NCI-H128 (cell line): ENCODE data around the gene CD109.

Source experiments
- DNase-seq: peaks from one replicate; lab custom pipeline; 2025; ENCODE audit not compliant: unreplicated experiment; lab: John Stamatoyannopoulos, UW

Gene CD109

DNA sequence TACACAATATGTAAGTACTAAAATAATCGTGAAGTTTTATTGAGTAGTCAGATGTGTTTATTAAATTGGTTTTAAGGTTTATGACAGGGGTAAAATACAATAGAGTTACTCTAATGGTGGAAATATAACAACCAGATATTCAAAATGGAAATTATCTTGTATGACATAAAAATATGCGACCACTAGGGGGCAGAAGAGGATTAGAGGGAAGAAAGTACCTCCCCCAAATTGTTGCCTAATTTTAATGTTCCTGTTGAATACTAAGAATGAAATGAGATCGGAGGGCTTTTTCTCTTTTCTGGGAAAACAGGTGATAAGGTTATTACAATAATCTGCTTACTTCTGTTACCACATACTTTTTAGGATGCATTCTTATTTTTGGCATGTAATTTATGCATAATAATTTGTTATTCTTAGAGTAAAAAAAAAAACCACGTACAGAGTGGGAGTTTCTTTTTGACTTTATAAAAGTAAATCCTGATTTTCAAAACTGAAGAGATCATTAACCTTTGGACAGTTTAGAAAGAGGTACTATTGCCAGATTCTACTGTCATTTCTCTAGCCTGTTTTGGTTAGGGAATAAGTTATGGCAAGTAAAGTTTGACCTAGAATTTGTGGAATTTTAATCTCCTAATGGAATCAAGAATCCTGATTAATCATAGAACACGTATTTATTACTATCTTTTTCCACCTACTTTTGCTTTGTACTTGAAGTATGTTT, 159.2 kb downstream of the CD109 start:
- DNase-seq = no peak

DNA sequence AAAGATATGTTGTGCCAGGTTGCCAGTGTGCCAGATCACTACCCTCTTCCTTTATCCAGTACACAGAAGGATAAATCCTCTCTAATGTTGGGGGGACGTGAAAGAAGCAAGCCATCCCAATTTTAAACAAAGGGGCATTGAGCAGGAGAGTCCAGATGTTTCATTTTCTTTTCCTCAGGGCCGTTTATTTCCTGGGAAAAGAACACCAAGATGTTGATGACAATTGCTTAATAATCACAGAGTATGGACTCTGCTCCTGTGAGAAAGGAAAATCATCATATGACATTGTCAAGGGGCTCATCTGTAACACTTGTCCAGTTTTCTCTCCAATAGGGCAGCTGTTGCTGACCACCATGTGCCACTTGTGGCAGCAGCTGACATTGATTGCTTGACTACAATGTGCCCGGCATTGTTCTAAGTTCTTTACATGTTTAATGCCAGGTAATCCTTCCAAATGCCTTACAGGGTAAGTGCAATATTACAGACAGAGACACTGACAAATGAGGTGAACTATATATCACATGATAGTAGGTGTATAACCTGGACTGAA, 161.4 kb downstream of the CD109 start:
- DNase-seq = no peak

DNA sequence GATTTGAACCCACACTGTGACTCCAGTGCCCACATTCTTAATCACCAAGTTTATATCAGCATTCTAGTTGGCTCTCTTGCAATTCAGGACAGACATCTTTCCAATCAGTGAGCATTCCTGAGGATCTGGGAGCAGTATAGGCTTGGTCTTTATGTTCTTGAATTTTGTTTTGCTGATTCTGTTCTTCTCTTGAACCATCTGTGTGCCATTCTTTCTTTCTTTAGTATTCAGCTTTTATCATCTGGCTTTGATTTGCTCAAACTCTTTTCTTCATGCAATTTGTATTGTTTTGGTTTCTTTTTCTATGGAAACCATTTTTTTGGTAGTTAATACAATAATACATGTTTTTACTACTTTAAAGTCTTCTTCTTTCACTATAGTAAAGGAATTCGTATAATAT, 162.4 kb downstream of the CD109 start:
- DNase-seq = no peak

DNA sequence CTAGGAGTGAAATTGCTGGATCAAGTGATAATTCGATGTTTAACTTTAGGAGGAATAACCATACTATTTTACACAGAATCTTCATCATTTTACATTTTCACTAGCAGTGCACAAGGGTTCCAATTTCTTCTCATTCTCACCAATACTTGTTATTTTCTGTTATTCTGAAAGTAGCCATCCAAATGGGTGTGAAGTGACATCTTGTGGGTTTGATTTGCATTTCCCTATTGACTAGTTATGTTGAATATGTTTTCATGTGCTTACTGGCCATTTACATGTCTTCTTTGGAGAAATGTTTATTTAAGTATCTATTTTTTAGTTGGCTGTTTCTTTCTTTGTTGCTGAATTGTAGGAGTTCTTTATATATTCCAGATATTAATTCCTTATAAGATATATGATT, 164.3 kb downstream of the CD109 start:
- no peak for DNase-seq

DNA sequence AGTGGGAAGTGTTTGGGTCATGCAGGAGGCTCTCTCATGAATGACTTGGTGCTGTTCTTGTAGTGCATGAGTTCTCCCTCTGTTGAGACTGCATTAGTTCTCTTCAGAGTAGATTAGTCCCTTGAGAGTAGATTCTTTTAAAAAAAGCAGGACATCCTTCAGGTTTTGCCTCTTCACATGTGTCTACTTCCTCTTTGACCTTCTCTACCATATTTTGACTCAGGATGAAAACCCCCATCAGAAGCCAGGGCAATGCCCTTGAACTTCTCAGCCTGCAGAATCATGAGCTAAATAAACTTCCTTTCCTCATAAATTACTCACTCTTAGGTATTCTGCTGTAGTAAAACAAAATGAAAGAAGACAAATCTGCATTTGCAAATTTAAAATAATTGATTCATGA, 170.3 kb downstream of the CD109 start:
- no peak for DNase-seq

DNA sequence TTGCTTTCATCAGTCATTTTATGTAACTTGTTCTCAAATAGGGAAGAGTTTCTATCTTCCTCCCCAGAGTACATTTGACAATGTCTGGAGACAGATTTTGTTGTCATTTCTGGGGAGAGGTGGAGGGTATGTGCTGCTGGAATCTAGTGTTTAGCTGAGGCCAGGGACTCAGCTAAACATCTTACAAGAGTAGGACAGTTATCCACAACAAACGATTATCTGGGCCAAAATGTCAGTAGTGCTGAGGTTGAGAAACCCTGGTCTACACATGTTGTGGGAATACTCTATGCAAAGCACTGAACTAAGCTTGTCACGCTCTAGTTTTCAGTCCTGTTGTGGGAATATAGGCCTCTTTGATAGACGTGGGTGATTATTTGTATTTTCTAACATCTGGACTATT, 171.4 kb downstream of the CD109 start:
- DNase-seq = no peak

DNA sequence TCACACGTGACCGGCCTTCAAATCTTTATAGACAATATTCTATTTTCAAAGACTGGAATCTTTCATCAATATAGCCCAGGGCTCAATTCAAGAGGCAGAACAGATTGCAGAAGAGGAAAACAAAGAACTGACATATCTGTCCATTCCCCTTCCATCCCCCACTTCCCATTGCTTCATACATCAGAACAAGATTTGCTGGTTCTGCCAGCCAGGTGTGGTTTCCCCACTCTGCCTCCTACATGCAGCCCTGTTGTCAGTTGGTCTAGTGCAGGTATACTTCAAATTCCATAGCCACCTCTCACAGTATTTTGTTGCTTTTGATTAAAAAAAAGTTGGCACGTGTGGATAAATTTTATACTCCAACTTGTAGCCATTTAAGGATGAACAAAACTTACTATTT, 174.9 kb downstream of the CD109 start:
- DNase-seq = no peak

DNA sequence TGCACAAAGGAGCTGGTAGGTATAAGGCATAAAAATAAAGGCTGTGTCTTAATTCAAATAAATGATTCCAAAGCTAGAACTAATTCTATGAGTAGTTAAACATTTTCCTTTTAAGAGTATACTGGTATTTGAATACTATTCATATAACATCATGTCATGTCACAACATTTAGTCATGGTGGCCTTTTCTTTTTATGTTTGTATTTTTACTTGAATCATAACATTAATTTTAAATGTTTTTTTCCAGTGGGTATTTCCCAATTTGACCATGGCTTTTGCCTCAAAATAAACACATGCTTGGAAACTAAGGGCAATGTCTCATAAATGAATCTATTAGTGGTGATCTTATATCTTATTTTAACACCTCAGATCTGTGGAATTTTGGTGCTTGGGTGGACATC, 177.1 kb downstream of the CD109 start:
- DNase-seq = no peak
